ENCODE data around the gene ARID1B. TPM values are rescaled to one million over a fixed set of nuclear protein-coding genes. Genes with fewer than 3 reads are reported as not detected.

Gene ARID1B
- total RNA-seq, 6 experiments from 2014 or later, result 32.5 to 44.3 (median 36.5) TPM

DNA sequence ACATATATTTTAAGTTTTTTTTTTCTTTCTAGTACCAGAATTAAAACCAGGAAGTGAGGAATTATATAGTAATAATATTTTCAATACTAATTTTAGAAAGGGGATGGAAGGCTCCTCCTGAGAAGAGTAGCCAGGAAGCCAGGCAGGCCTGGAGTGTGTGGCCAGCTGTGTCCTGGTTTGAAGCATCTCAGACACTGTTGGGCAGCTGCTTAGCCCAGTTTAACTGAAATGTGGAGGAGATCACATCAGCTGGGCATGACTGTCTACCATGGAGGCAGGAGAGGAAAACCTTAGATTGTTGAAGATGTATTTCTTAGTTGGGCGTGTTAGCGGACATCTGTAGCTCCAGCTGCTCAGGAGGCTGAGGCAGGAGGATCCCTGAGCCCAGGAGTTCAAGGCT is 142.2 kb downstream of the ARID1B start:
- Mint-ChIP-seq H3K36me3 (ENCODE audit: low read depth) (no peaks in the 10 kb centered on the region), H3K9me3 (no peaks in the 10 kb centered on the region), H3K4me1 (ENCODE audit: low read depth) (peaks cover 40% of the 10 kb centered on the region), H3K27ac (no peak overlapping the region), H3K4me3 (no peak overlapping the region), H3K27me3 (ENCODE audit: insufficient read depth) (no peaks in the 10 kb centered on the region; the same call in 1 of the 2 replicates)
- no peak for DNase-seq
- TF ChIP-seq, protein P1, sequence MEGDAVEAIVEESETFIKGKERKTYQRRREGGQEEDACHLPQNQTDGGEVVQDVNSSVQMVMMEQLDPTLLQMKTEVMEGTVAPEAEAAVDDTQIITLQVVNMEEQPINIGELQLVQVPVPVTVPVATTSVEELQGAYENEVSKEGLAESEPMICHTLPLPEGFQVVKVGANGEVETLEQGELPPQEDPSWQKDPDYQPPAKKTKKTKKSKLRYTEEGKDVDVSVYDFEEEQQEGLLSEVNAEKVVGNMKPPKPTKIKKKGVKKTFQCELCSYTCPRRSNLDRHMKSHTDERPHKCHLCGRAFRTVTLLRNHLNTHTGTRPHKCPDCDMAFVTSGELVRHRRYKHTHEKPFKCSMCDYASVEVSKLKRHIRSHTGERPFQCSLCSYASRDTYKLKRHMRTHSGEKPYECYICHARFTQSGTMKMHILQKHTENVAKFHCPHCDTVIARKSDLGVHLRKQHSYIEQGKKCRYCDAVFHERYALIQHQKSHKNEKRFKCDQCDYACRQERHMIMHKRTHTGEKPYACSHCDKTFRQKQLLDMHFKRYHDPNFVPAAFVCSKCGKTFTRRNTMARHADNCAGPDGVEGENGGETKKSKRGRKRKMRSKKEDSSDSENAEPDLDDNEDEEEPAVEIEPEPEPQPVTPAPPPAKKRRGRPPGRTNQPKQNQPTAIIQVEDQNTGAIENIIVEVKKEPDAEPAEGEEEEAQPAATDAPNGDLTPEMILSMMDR (IDR thresholded peaks at IDR 0.05), result no peak

DNA sequence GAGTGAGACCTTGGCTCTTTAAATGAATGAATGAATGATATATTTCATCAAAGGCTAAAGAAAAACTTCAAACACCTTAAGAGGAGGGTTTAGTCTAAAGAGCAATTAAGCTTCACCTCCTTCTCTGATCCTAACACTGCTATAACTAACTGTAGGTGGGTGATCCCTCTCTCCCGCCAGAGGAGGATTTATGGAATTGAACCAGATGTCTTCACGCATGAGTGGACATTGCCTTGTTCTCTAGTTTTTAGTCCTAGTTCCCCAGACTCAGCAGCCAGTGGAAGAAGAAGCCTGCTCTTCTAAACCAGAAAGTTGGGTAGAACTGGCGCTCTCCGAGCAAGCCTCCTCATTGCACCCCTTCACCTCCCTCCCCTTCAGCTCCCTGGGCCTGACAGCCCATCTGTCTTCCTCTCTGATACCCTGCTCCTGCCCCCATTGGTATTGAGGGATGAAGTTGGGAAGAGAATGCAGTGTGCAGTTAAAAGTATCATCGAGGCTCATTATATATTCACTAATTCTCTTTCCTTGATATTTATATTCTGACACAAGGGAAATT is 142.7 kb downstream of the ARID1B start:
- Mint-ChIP-seq H3K4me1 (ENCODE audit: low read depth) (peaks cover 36% of the 10 kb centered on the region), H3K9me3 (no peaks in the 10 kb centered on the region), H3K36me3 (ENCODE audit: low read depth) (no peaks in the 10 kb centered on the region), H3K27ac (no peak overlapping the region), H3K27me3 (ENCODE audit: insufficient read depth) (no peaks in the 10 kb centered on the region; the same call in 1 of the 2 replicates), H3K4me3 (no peak overlapping the region)
- DNase-seq, result no peak
- TF ChIP-seq, protein P1 (IDR thresholded peaks at IDR 0.05), result no peak

DNA sequence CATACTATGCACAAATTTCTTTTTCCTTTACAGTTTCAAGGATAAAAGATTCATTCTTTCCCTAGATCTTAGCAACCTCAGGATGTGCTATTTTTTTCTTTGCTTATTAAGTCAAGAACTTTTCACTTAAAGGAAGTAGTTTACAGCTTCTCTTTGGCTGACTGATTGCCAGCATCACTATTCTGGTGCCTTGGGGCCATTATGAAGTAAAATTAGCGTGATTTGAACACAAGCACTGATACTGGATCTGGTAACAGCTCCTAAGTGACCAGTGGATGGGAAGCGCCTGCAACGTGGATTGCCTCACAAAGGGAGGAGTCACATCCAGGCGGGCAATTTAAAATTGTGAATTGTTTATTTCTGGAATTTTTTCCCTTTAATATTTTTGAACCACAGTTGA is 147.1 kb downstream of the ARID1B start:
- Mint-ChIP-seq H3K27ac (no peak overlapping the region), H3K36me3 (ENCODE audit: low read depth) (no peaks in the 10 kb centered on the region), H3K9me3 (no peaks in the 10 kb centered on the region), H3K4me3 (no peak overlapping the region), H3K4me1 (ENCODE audit: low read depth) (peaks cover 40% of the 10 kb centered on the region), H3K27me3 (ENCODE audit: insufficient read depth) (peaks cover 3% of the 10 kb centered on the region; the same call in 1 of the 2 replicates)
- TF ChIP-seq, protein P1 (IDR thresholded peaks at IDR 0.05), result no peak
- DNase-seq, result no peak

DNA sequence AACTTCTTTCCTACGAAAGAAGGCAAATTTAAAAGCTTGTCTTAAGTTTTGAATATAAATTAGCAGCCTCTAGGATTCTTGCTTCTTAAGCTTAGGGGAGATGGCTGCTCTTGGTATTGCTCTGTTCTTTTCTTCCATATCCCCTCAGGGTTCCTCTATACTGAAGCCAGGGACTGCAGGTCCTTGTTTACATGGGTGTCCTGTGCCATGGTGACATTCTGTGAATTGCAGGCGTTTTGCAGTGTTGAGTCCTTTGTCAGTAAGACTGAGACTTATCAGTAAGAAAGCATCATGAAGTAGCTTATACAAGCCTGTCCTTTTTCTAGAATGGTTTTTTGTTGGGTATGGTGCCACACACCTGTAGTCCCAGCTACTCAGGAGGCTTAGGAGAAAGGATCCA is 147.8 kb downstream of the ARID1B start:
- no peak for DNase-seq
- Mint-ChIP-seq H3K4me1 (ENCODE audit: low read depth) (peaks cover 37% of the 10 kb centered on the region), H3K9me3 (no peaks in the 10 kb centered on the region), H3K36me3 (ENCODE audit: low read depth) (no peaks in the 10 kb centered on the region), H3K27ac (no peak overlapping the region), H3K27me3 (ENCODE audit: insufficient read depth) (peaks cover 3% of the 10 kb centered on the region; the same call in 1 of the 2 replicates), H3K4me3 (no peak overlapping the region)
- TF ChIP-seq, protein P1 (IDR thresholded peaks at IDR 0.05), result no peak

DNA sequence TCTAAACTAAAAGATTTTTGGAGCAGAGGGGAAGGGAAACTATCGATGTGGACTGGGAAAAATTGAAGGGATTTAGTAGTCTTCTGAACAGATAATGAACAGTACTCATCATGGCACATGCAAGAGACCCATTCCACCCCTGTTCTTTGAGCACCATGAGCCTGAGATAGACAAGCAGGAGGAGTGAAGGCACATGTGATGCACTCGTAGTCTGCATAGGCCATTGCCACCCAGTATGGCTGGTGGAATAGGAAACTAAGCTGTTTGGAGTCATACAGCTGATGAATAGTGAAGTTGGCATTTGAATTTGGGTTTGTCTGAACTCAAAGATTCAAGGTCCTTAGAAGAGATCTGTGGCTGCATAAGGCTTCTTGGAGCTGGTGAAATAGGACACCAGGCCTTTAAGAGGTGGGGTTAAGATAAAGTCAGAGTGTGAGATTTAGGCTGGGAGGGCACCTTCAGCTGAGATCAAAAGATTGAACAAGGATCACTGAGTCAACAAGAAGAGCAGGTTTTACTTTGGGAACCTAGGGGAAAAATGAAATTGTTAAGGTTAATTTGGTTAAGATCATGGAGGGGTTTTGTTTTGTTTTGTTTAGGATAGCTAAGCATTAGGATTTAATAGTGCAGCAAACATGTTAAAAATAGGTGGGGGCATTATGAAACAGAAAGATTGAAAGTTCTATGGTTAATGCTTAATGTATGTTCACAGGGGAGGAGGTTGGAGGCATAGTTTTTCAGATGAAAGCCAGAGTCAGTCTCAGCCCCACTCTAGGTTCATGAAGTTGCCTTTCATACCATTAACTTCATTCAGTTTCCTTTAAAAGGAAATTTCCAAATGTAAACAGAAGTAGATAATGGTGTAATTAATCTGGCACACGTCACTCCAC is 148.8 kb downstream of the ARID1B start:
- no peaks in the 10 kb centered on the region for H3K36me3 Mint-ChIP-seq (ENCODE audit: low read depth)
- peaks cover 3% of the 10 kb centered on the region; the same call in 1 of the 2 replicates for H3K27me3 Mint-ChIP-seq (ENCODE audit: insufficient read depth)
- H3K4me1 Mint-ChIP-seq (ENCODE audit: low read depth), result peaks cover 28% of the 10 kb centered on the region
- H3K27ac Mint-ChIP-seq, result no peak overlapping the region
- no peak overlapping the region for H3K4me3 Mint-ChIP-seq
- no peaks in the 10 kb centered on the region for H3K9me3 Mint-ChIP-seq
- peak; percentile 2 for DNase-seq
- TF ChIP-seq, protein P1 (IDR thresholded peaks at IDR 0.05), result no peak
